Ascending aorta (tissue), 2 donors: ENCODE measurements around the gene TMEM200B. TPM values are rescaled to one million over a fixed set of nuclear protein-coding genes. Genes with fewer than 3 reads are reported as not detected.
"Not testable (repeated sequence)": the region's sequence is repeated elsewhere in the genome, so short reads cannot be mapped to it uniquely, and the experiment has no call there.

ENCODE experiments used
- DNase-seq, 2 donors: peaks; one replicate each; pipeline ENCODE4 v3.0.0-alpha.2; 2019; ENCODE audit warnings: low spot score in 2 of 2
- H3K27ac ChIP-seq, 2 donors: fragments of 200-600 bp; sonication (generic); one replicate each; pipeline ENCODE4 v1.5.1; 2016 to 2017; ENCODE audit warnings: mild to moderate bottlenecking in 1 of 2
- H3K27me3 ChIP-seq: fragments of 200-600 bp; sonication (generic); one replicate; pipeline ENCODE4 v1.5.1; 2017
- H3K36me3 ChIP-seq, 2 donors: fragments of 200-600 bp; sonication (generic); one replicate each; pipeline ENCODE4 v1.5.1; 2016
- H3K4me1 ChIP-seq, 2 donors: fragments of 200-600 bp; sonication (generic); one replicate each; pipeline ENCODE4 v1.5.1; 2016 to 2017; ENCODE audit warnings: mild to moderate bottlenecking in 1 of 2
- H3K4me3 ChIP-seq, 2 donors: fragments of 200-600 bp; sonication (generic); one replicate each; pipeline ENCODE4 v1.5.1; 2016 to 2017; ENCODE audit warnings: mild to moderate bottlenecking in 1 of 2
- H3K9me3 ChIP-seq, 2 donors: fragments of 200-600 bp; sonication (generic); one replicate each; pipeline ENCODE4 v1.5.1; 2016
- CTCF ChIP-seq, 3 experiments: fragments of 200-600 bp in 2 of 3; fragments of 450-650 bp in 1 of 3; sonication (generic) in 2 of 3; IDR thresholded peaks; one replicate each; pipeline ENCODE4 v1.5.1; 2016 to 2019; ENCODE audit warnings: antibody characterized with exemption in 3 of 3, mild to moderate bottlenecking in 1 of 3, moderate library complexity in 1 of 3
- intact Hi-C: fragments of 100-400 bp; cut with DNase I; formaldehyde crosslinking; loops from one replicate; pipeline ENCODE4 v1.15.1; 2023
- total RNA-seq: library from RNA; depleted of rRNA; stranded (reverse); fragments of >200 nt; gene quantifications from one replicate; pipeline ENCODE4 v1.1.0, GENCODE V29; 2016

TMEM200B gene
- total RNA-seq, 1 donor from 2014 or later = 18.5 TPM

- intact Hi-C loops = no loop called here
- Histone ChIP-seq H3K4me3 (no peak overlapping the region), H3K4me1 (no peaks in the 10 kb centered on the region), H3K9me3 (no peaks in the 10 kb centered on the region), H3K27me3 (no peaks in the 10 kb centered on the region), H3K36me3 (peaks cover 3 to 10% of the 10 kb centered on the region in 2 donors), H3K27ac (no peak overlapping the region)
- TF ChIP-seq CTCF (IDR thresholded peaks at IDR 0.05) = no peak
- no peak for DNase-seq
Observed at GRCh38 chr1:29100487-29100886, 23.2 kb downstream of the TMEM200B start.

GRCh38 chr1:29099286-29099685, 24.4 kb downstream of the TMEM200B start:
- Histone ChIP-seq H3K9me3 (no peaks in the 10 kb centered on the region), H3K27ac (no peak overlapping the region), H3K4me3 (no peak overlapping the region), H3K4me1 (no peaks in the 10 kb centered on the region), H3K27me3 (no peaks in the 10 kb centered on the region), H3K36me3 (peaks cover 3 to 10% of the 10 kb centered on the region in 2 donors)
- TF ChIP-seq CTCF (IDR thresholded peaks at IDR 0.05) = no peak
- DNase-seq = no peak
- intact Hi-C loops = no loop called here

- no peaks in the 10 kb centered on the region for H3K4me1 ChIP-seq
- intact Hi-C loops = no loop called here
- TF ChIP-seq CTCF (IDR thresholded peaks at IDR 0.05) = no peak
- H3K4me3 ChIP-seq = no peak overlapping the region
- no peaks in the 10 kb centered on the region for H3K9me3 ChIP-seq
- peaks cover 7% of the 10 kb centered on the region in 2 donors for H3K36me3 ChIP-seq
- H3K27ac ChIP-seq = no peak overlapping the region
- no peak for DNase-seq
- H3K27me3 ChIP-seq = no peaks in the 10 kb centered on the region
Observed at GRCh38 chr1:29096231-29096886, 27.3 kb downstream of the TMEM200B start.

GRCh38 chr1:29094954-29095353, 28.7 kb downstream of the TMEM200B start:
- no peak for DNase-seq
- Histone ChIP-seq H3K36me3 (peaks cover 6 to 7% of the 10 kb centered on the region in 2 donors), H3K4me1 (no peaks in the 10 kb centered on the region), H3K27me3 (no peaks in the 10 kb centered on the region), H3K4me3 (no peak overlapping the region), H3K27ac (no peak overlapping the region), H3K9me3 (no peaks in the 10 kb centered on the region)
- intact Hi-C loops = no loop called here
- TF ChIP-seq CTCF (IDR thresholded peaks at IDR 0.05) = no peak

GRCh38 chr1:29094433-29094832, 29.3 kb downstream of the TMEM200B start:
- Histone ChIP-seq H3K4me1 (no peaks in the 10 kb centered on the region), H3K9me3 (no peaks in the 10 kb centered on the region), H3K27me3 (no peaks in the 10 kb centered on the region), H3K4me3 (no peak overlapping the region), H3K36me3 (peaks cover 4 to 7% of the 10 kb centered on the region in 2 donors), H3K27ac (no peak overlapping the region)
- no peak for DNase-seq
- intact Hi-C loops = no loop called here
- no peak for TF ChIP-seq CTCF (IDR thresholded peaks at IDR 0.05)

- DNase-seq, H3K4me3 ChIP-seq, H3K4me1 ChIP-seq, H3K27me3 ChIP-seq, intact Hi-C loops, H3K36me3 ChIP-seq, H3K9me3 ChIP-seq, H3K27ac ChIP-seq: not testable (repeated sequence)
Observed at GRCh38 chr1:29092704-29093103, 31.0 kb downstream of the TMEM200B start.
